HG03575 (cell line): ENCODE results near the gene PHC3.

Source experiments
- ATAC-seq: cut with Tn5 transposase; IDR thresholded peaks from one replicate; pipeline ENCODE4 v1.9.1; 2021; ENCODE audit not compliant: unreplicated experiment, insufficient number of reproducible peaks, low FRiP score; ENCODE audit errors: extremely low read depth

PHC3 gene

GRCh38 chr3:170056710-170057454 lies 124.7 kb downstream of the PHC3 start:
- ATAC-seq: peak; percentile 94

- peak; percentile 48 for ATAC-seq
Measured at GRCh38 chr3:170055209-170055608, 126.3 kb downstream of the PHC3 start.

- ATAC-seq: no peak
Measured at GRCh38 chr3:170054204-170054603, 127.3 kb downstream of the PHC3 start.

- ATAC-seq: no peak
Measured at GRCh38 chr3:170052398-170052797, 129.1 kb downstream of the PHC3 start.

GRCh38 chr3:170050753-170051152 lies 130.8 kb downstream of the PHC3 start:
- ATAC-seq: no peak

GRCh38 chr3:170049146-170050000 lies 132.2 kb downstream of the PHC3 start:
- no peak for ATAC-seq

- no peak for ATAC-seq
Measured at GRCh38 chr3:170047133-170047404, 134.5 kb downstream of the PHC3 start.

GRCh38 chr3:170046269-170047132 lies 135.0 kb downstream of the PHC3 start:
- no peak for ATAC-seq

- ATAC-seq: peak; percentile 66
Measured at GRCh38 chr3:170044795-170045244, 136.7 kb downstream of the PHC3 start.

- ATAC-seq: no peak
Measured at GRCh38 chr3:170044271-170044670, 137.3 kb downstream of the PHC3 start.

- ATAC-seq: no peak
Measured at GRCh38 chr3:170043506-170043905, 138.0 kb downstream of the PHC3 start.

- ATAC-seq: no peak
Measured at GRCh38 chr3:170040418-170040817, 141.1 kb downstream of the PHC3 start.

- ATAC-seq: no peak
Measured at GRCh38 chr3:170038434-170039110, 143.0 kb downstream of the PHC3 start.
